Esophagus squamous epithelium (tissue), 5 donors: ENCODE data around the gene SPATA13. TPM values are rescaled to one million over a fixed set of nuclear protein-coding genes. Genes with fewer than 3 reads are reported as not detected.

ENCODE experiments used
- DNase-seq: peaks from one replicate; lab custom pipeline; 2025; lab: John Stamatoyannopoulos, UW
- H3K27ac ChIP-seq, 4 donors: fragments of 200-600 bp; sonication (generic); one replicate each; pipeline ENCODE4 v1.5.1; 2016 to 2019; ENCODE audit warnings: mild to moderate bottlenecking in 1 of 4
- H3K27me3 ChIP-seq, 4 donors: fragments of 200-600 bp; sonication (generic); 1 replicate in 3 of 4; 2 replicates in 1 of 4; pipeline versions ENCODE4 v1.5.1 to v1.6.0; 2017 to 2021; ENCODE audit warnings: antibody characterized with exemption in 1 of 4
- H3K36me3 ChIP-seq, 3 donors: fragments of 200-600 bp; sonication (generic); one replicate each; pipeline ENCODE4 v1.5.1; 2016 to 2019
- H3K4me1 ChIP-seq, 3 donors: fragments of 200-600 bp; sonication (generic); one replicate each; pipeline ENCODE4 v1.5.1; 2017 to 2019
- H3K4me3 ChIP-seq, 4 donors: fragments of 200-600 bp; sonication (generic); 1 replicate in 3 of 4; 2 replicates in 1 of 4; pipeline ENCODE4 v1.5.1; 2016 to 2019; ENCODE audit warnings: mild to moderate bottlenecking in 2 of 4, moderate library complexity in 1 of 4
- H3K9me3 ChIP-seq, 3 donors: fragments of 200-600 bp; sonication (generic); one replicate each; pipeline ENCODE4 v1.5.1; 2016 to 2019
- POLR2A ChIP-seq, 4 donors: fragments of 450-650 bp; IDR thresholded peaks; one replicate each; pipeline ENCODE4 v1.6.1; 2017; ENCODE audit warnings: antibody characterized with exemption in 4 of 4, mild to moderate bottlenecking in 4 of 4, moderate library complexity in 3 of 4
- WGBS, 2 donors: methylation state at CpG; one replicate each; pipeline ENCODE4 v1.1.5; 2018; 5-methylcytosine and 5-hydroxymethylcytosine counted together
- intact Hi-C: fragments of 100-400 bp; cut with DNase I; formaldehyde crosslinking; loops from one replicate; pipeline ENCODE4 v1.15.0; 2022
- total RNA-seq, 4 donors: library from RNA; depleted of rRNA; stranded (reverse); fragments of >200 nt; gene quantifications; one replicate each; pipeline ENCODE4 v1.1.0, GENCODE V29; 2016
- TF ChIP-seq, protein P1 (sequence below), 6 experiments: fragments of 450-650 bp in 4 of 6; fragments of 200-600 bp in 2 of 6; sonication (generic) in 2 of 6; IDR thresholded peaks; one replicate each; pipeline ENCODE4 v1.5.1; 2016 to 2019; ENCODE audit warnings: antibody characterized with exemption in 6 of 6, mild to moderate bottlenecking in 4 of 6, moderate library complexity in 4 of 6
- donor health status: DM: yes; HTN: yes; CAD: no.

The SPATA13 gene
- total RNA-seq, 4 donors from 2014 or later, result 5.0 to 16.6 (median 9.7) TPM

DNA sequence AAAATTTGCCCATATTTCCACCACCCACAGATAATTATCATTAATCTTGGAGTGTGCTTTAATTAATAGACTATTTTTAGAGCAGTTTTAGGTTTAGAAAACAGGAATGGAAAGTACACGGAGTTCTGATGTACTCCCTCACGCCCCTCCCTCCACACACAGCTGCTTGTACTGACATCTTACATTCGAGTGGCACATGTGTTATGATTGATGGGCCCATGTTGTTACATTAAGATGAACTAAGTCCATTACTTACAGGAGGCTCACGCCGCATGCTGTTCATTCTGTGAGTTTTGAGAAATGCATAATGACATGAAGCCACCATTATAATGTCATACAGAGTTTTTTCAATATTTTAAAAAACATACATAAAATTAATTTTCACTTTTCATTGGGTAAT, 1.2 kb upstream of the SPATA13 start:
- peaks cover 0 to 13% (median 0%) of the 10 kb centered on the region in 4 donors for H3K27me3 ChIP-seq
- no peak for TF ChIP-seq POLR2A (IDR thresholded peaks at IDR 0.05)
- TF ChIP-seq, protein P1, sequence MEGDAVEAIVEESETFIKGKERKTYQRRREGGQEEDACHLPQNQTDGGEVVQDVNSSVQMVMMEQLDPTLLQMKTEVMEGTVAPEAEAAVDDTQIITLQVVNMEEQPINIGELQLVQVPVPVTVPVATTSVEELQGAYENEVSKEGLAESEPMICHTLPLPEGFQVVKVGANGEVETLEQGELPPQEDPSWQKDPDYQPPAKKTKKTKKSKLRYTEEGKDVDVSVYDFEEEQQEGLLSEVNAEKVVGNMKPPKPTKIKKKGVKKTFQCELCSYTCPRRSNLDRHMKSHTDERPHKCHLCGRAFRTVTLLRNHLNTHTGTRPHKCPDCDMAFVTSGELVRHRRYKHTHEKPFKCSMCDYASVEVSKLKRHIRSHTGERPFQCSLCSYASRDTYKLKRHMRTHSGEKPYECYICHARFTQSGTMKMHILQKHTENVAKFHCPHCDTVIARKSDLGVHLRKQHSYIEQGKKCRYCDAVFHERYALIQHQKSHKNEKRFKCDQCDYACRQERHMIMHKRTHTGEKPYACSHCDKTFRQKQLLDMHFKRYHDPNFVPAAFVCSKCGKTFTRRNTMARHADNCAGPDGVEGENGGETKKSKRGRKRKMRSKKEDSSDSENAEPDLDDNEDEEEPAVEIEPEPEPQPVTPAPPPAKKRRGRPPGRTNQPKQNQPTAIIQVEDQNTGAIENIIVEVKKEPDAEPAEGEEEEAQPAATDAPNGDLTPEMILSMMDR (IDR thresholded peaks at IDR 0.05), result no peak
- H3K36me3 ChIP-seq, result no peaks in the 10 kb centered on the region
- peaks cover 11 to 35% (median 21%) of the 10 kb centered on the region in 3 donors for H3K4me1 ChIP-seq
- DNase-seq, result no peak
- peak overlapping the region in 1 of 4 donors; percentile 81 for H3K27ac ChIP-seq
- H3K4me3 ChIP-seq, result no peak overlapping the region
- no peaks in the 10 kb centered on the region for H3K9me3 ChIP-seq
- intact Hi-C loops, result no loop called here
- WGBS, 2 donors, result 58 to 61% methylated on average over 5 of the region's 5 CpGs

DNA sequence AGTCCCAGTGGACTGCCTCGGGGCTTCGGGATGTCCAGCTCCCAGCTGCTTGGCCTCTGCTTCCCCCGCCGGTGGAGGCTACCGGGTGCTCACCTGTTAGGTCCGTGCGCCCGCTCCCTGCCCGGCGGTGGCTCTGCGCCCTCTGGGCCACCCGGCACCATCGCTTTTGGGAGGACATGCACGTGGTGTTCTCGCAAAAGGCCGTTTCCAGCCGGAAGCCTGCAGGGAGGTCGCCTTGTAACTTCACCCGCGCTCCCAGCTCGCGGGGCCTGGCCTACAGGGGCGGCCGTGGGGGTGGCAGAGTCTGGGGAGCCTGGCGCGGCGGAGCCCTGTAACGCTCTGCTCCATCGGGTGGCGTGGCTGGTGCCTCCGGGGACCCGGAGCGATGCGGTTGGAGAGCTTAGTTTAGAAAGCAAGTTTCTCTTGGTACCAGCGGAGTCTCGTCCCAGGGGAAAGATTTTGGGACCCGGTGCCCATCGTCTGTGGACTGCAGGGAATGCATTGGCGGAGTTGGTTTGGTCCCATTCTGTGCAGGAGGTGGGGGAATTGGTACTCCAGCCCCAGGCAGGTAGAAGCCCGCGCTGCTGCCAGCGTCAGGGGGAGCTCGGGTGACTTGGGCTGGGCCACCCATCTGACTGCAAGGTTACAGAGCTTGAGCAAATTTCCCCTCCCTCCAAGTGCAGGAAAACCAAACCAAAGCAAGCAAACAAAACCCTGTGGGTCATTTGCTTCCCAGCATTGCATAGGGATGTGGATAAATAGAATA, 673 bp downstream of the SPATA13 start:
- Histone ChIP-seq H3K27ac (peak overlapping the region; percentile 77 to 81 (median 80)), H3K4me1 (peaks cover 11 to 35% (median 21%) of the 10 kb centered on the region in 3 donors), H3K4me3 (peak overlapping the region; percentile 81 to 95 (median 86)), H3K27me3 (peaks cover 0 to 13% (median 0%) of the 10 kb centered on the region in 4 donors), H3K36me3 (no peaks in the 10 kb centered on the region), H3K9me3 (no peaks in the 10 kb centered on the region)
- TF ChIP-seq, protein P1 (IDR thresholded peaks at IDR 0.05), result peak in 1 of 6 experiments; percentile 2
- no peak for TF ChIP-seq POLR2A (IDR thresholded peaks at IDR 0.05)
- no peak for DNase-seq
- intact Hi-C loops, result no loop called here
- 0 to 2% methylated on average over 11 to 13 of the region's 43 CpGs for WGBS, 2 donors

DNA sequence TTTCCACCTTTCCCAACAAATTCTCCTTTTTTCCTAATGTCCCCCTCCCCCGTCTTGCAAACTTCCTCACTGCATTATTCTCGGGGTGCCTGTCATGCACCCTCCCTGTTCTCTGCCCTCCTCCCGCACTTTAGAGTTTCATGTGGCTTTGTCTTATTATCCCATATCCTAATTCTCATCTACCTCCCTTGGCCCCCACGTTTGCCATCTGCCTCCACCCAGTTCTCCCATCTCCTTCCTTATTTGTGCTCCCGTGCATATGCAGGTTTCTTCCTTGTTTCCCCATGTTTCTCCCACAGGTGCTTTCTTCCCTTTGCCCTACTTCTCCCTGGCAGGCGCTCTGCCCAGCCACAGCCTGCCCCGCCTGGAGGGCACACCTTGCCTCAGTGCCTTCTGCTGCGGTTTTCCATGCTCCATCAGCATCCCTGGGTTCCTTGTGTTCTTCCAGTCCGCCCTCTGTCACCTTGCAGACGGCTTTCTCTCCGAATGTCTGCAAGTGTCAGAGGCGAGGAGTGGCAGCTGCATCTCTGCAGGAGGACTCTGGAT, 1.5 kb downstream of the SPATA13 start:
- H3K4me1 ChIP-seq, result peaks cover 11 to 35% (median 21%) of the 10 kb centered on the region in 3 donors
- H3K27ac ChIP-seq, result peak overlapping the region in 1 of 4 donors; percentile 81
- intact Hi-C loops, result no loop called here
- no peak for TF ChIP-seq POLR2A (IDR thresholded peaks at IDR 0.05)
- TF ChIP-seq, protein P1 (IDR thresholded peaks at IDR 0.05), result no peak
- DNase-seq, result no peak
- H3K9me3 ChIP-seq, result no peaks in the 10 kb centered on the region
- WGBS, 2 donors, result 24 to 48% methylated on average over 12 of the region's 12 CpGs
- H3K27me3 ChIP-seq, result peaks cover 0 to 13% (median 0%) of the 10 kb centered on the region in 4 donors
- H3K4me3 ChIP-seq, result peak overlapping the region in 3 of 4 donors; percentile 84 to 95 (median 89)
- no peaks in the 10 kb centered on the region for H3K36me3 ChIP-seq

DNA sequence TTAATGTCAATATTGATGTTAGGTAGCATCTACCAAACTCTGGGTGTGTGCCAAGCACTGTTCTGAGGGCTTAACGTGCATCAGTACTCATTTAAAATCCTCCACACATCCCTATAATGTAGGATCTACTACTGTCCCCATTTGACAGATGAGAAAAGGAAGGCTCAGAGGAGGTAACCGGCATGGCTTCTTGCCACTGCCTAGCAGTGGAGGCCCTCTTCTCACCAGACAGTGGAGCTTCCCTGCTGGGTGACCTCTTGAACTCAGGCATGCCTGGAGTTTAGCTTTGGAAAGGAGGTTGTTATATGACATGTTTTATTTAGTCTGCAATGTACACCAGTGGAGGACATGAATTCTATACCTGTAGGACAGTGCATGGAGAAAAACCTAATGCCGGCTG, 2.1 kb downstream of the SPATA13 start:
- no peak for DNase-seq
- no peaks in the 10 kb centered on the region for H3K9me3 ChIP-seq
- H3K4me1 ChIP-seq, result peaks cover 11 to 35% (median 21%) of the 10 kb centered on the region in 3 donors
- intact Hi-C loops, result no loop called here
- no peak overlapping the region for H3K27ac ChIP-seq
- 63 to 79% methylated on average over 2 to 3 of the region's 3 CpGs for WGBS, 2 donors
- H3K36me3 ChIP-seq, result no peaks in the 10 kb centered on the region
- TF ChIP-seq, protein P1 (IDR thresholded peaks at IDR 0.05), result no peak
- TF ChIP-seq POLR2A (IDR thresholded peaks at IDR 0.05), result no peak
- peak overlapping the region in 1 of 4 donors; percentile 95 for H3K4me3 ChIP-seq
- H3K27me3 ChIP-seq, result peaks cover 0 to 13% (median 0%) of the 10 kb centered on the region in 4 donors

DNA sequence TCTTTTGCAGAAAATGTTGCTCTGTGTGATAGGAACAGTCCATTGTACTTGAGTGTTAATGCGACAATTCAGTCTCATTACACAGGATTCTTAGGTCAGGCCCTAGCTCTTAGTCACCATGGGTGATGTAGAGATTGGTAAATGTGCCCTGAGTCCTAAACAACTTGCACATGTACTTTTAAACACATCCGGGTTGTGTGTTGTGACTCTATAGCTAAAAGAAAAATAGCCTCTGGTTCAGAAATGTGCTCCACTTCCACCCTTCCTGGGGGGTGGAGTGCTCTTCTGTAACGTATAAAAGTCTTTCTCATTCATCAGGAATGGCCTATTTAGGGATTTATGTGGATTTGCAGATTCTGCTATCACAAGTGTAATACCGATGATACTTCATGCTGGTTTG, 5.2 kb downstream of the SPATA13 start:
- Histone ChIP-seq H3K27ac (no peak overlapping the region), H3K4me1 (peaks cover 11 to 34% (median 25%) of the 10 kb centered on the region in 3 donors), H3K9me3 (no peaks in the 10 kb centered on the region), H3K36me3 (no peaks in the 10 kb centered on the region), H3K4me3 (no peak overlapping the region), H3K27me3 (peaks cover 0 to 13% (median 0%) of the 10 kb centered on the region in 4 donors)
- DNase-seq, result no peak
- WGBS, 2 donors, result 74 to 90% methylated on average over 4 of the region's 4 CpGs
- TF ChIP-seq, protein P1 (IDR thresholded peaks at IDR 0.05), result no peak
- no peak for TF ChIP-seq POLR2A (IDR thresholded peaks at IDR 0.05)
- intact Hi-C loops, result no loop called here
